Omental fat pad (tissue), 4 donors: Measurements from ENCODE around the gene HAO1. TPM values are rescaled to one million over a fixed set of nuclear protein-coding genes. Genes with fewer than 3 reads are reported as not detected.

Source experiments
- ATAC-seq: fragments of 150-250 bp; one replicate; pipeline ENCODE4 v1.9.1; 2016; ENCODE audit warnings: mild to moderate bottlenecking, moderate library complexity; ENCODE audit not compliant: low FRiP score
- DNase-seq: peaks from one replicate; pipeline ENCODE4 v3.0.0-alpha.2; 2019; ENCODE audit warnings: low spot score
- total RNA-seq, 4 donors: library from RNA; depleted of rRNA; stranded (reverse); fragments of >200 nt; gene quantifications; one replicate each; pipeline ENCODE4 v1.1.0, GENCODE V29; 2016
- TF ChIP-seq, protein P1 (sequence below), 3 donors: fragments of 450-650 bp; IDR thresholded peaks; one replicate each; pipeline ENCODE4 v1.5.1; 2016 to 2017; ENCODE audit warnings: antibody characterized with exemption in 3 of 3, mild to moderate bottlenecking in 3 of 3, moderate library complexity in 2 of 3

Gene HAO1
- total RNA-seq, 4 donors from 2014 or later, result not detected

GRCh38 chr20:7933346-7933745 is 6.9 kb downstream of the HAO1 start:
- DNase-seq, result no peak
- ATAC-seq, result no peak
- TF ChIP-seq, protein P1, sequence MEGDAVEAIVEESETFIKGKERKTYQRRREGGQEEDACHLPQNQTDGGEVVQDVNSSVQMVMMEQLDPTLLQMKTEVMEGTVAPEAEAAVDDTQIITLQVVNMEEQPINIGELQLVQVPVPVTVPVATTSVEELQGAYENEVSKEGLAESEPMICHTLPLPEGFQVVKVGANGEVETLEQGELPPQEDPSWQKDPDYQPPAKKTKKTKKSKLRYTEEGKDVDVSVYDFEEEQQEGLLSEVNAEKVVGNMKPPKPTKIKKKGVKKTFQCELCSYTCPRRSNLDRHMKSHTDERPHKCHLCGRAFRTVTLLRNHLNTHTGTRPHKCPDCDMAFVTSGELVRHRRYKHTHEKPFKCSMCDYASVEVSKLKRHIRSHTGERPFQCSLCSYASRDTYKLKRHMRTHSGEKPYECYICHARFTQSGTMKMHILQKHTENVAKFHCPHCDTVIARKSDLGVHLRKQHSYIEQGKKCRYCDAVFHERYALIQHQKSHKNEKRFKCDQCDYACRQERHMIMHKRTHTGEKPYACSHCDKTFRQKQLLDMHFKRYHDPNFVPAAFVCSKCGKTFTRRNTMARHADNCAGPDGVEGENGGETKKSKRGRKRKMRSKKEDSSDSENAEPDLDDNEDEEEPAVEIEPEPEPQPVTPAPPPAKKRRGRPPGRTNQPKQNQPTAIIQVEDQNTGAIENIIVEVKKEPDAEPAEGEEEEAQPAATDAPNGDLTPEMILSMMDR (IDR thresholded peaks at IDR 0.05), result no peak

- TF ChIP-seq, protein P1 (IDR thresholded peaks at IDR 0.05), result no peak
- ATAC-seq, result no peak
- DNase-seq, result no peak
Measured at GRCh38 chr20:7930343-7930742, 9.9 kb downstream of the HAO1 start.

DNA sequence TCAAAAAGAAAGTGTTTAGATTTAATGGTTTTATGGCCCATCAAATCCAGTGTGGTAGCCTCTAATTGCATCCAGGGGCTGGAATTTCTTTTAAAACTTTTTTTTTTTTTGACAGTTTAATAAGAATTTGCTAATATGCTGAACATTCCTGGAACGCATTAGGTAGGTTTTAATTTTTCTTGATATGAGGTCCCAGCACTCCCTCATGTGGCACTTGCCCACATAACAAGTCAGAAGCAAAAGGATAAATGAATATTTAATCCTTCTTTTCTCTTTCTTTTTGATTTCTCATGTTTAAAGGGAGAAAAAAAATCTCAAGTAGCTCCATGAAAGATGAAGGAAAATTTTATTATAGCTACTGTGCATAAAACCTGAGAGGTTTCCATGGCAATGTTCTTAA is 13.5 kb downstream of the HAO1 start:
- TF ChIP-seq, protein P1 (IDR thresholded peaks at IDR 0.05), result no peak
- no peak for DNase-seq
- ATAC-seq, result no peak

DNA sequence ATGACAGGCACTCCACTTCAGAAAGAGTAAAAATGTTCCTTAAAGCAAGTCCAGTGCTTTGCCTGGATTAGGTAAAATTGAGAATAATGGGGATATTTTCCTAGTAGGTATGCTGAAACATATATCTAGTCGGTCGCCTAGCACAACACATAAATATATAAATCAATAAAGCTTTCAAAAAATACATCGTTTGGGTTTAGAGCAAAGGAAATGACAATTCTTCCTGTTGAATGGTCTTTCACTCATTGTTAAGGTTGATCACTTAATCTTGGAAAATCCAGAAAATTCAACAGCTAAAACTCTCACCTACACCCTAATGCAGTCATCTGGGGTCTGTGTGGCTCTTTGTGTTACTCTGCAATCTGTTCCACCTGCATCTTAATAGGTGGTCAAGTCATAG is 13.9 kb downstream of the HAO1 start:
- ATAC-seq, result no peak
- TF ChIP-seq, protein P1 (IDR thresholded peaks at IDR 0.05), result no peak

DNA sequence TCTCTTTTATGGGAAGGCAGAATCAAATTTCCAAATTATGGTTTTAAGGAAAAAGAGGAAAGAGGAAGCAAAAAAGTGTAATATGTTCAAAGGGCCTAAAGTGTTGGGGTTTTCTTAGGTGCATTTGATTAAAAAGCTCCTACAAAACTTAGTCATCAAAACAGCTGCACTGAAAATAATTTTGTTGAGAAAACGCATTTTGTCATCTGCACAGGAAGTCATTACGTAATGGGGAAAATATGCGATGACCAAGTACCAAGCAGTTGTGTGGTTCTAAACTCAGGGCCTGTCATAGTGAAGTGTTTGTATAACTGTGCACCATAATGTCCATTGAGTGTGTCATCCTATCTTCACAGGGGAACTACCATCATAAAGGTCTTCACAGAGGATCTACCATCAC is 15.6 kb downstream of the HAO1 start:
- ATAC-seq, result no peak
- no peak for DNase-seq
- TF ChIP-seq, protein P1 (IDR thresholded peaks at IDR 0.05), result no peak

More for the DNA sequence above, 13.9 kb downstream of the HAO1 start:
- no peak for DNase-seq

- no peak for DNase-seq
- no peak for ATAC-seq
- TF ChIP-seq, protein P1 (IDR thresholded peaks at IDR 0.05), result no peak
Measured at GRCh38 chr20:7916648-7917047, 23.6 kb downstream of the HAO1 start.

GRCh38 chr20:7912551-7912950 is 27.7 kb downstream of the HAO1 start:
- no peak for ATAC-seq
- TF ChIP-seq, protein P1 (IDR thresholded peaks at IDR 0.05), result no peak
- DNase-seq, result no peak
